Transverse colon (tissue), 4 donors: Measurements from ENCODE around the gene PSMG3. TPM values are rescaled to one million over a fixed set of nuclear protein-coding genes. Genes with fewer than 3 reads are reported as not detected.

Source experiments
- DNase-seq: peaks from one replicate; pipeline ENCODE4 v3.0.0-alpha.2; 2019
- H3K27ac ChIP-seq, 4 donors: fragments of 200-600 bp; sonication (generic); 2 replicates each; pipeline ENCODE4 v1.5.1; 2016 to 2018; ENCODE audit warnings: inconsistent platforms in 4 of 4
- H3K27me3 ChIP-seq: fragments of 200-600 bp; sonication (generic); 2 replicates; pipeline ENCODE4 v1.5.1; 2017; ENCODE audit warnings: inconsistent platforms
- H3K36me3 ChIP-seq, 4 donors: fragments of 200-600 bp; sonication (generic); 2 replicates each; pipeline ENCODE4 v1.5.1; 2017 to 2019; ENCODE audit warnings: inconsistent platforms in 4 of 4
- H3K4me1 ChIP-seq, 4 donors: fragments of 200-600 bp; sonication (generic); 2 replicates each; pipeline ENCODE4 v1.5.1; 2017 to 2020; ENCODE audit warnings: inconsistent platforms in 4 of 4
- H3K4me3 ChIP-seq, 4 donors: fragments of 200-600 bp; sonication (generic); 1 replicate in 1 of 4; 2 replicates in 3 of 4; pipeline versions ENCODE4 v1.5.1 to v1.6.1; 2017 to 2019; ENCODE audit warnings: inconsistent platforms in 4 of 4
- H3K9me3 ChIP-seq, 2 donors: fragments of 200-600 bp; sonication (generic); 2 replicates each; pipeline ENCODE4 v1.5.1; 2017 to 2019; ENCODE audit warnings: inconsistent platforms in 2 of 2
- CTCF ChIP-seq, 5 experiments: fragments of 200-600 bp in 3 of 5; fragments of 450-650 bp in 2 of 5; sonication (generic) in 3 of 5; IDR thresholded peaks; 1 replicate in 2 of 5; 2 replicates in 3 of 5; pipeline ENCODE4 v1.5.1; 2016 to 2017; ENCODE audit warnings: antibody characterized with exemption in 5 of 5, inconsistent platforms in 3 of 5, mild to moderate bottlenecking in 2 of 5, moderate library complexity in 1 of 5
- EP300 ChIP-seq: sonication (generic); formaldehyde crosslinking; IDR thresholded peaks from one replicate; pipeline ENCODE4 v1.6.1; 2017; ENCODE audit warnings: antibody characterized with exemption, low read depth
- POLR2A ChIP-seq: fragments of 450-650 bp; IDR thresholded peaks from one replicate; pipeline ENCODE4 v1.6.1; 2016; ENCODE audit warnings: antibody characterized with exemption, mild to moderate bottlenecking, moderate library complexity
- POLR2AphosphoS5 ChIP-seq, 3 donors: sonication (generic); formaldehyde crosslinking; IDR thresholded peaks; one replicate each; pipeline ENCODE4 v1.6.1; 2016; ENCODE audit warnings: antibody characterized with exemption in 3 of 3
- WGBS, 2 donors: methylation state at CpG; one replicate each; pipeline ENCODE4 v1.1.5; 2018; ENCODE audit warnings: low coverage in 1 of 2; 5-methylcytosine and 5-hydroxymethylcytosine counted together
- in situ Hi-C, 4 donors: fragments of 200-750 bp; cut with MboI; loops; one replicate each; pipeline versions ENCODE4 v1.15.0 to v1.15.1; 2017; ENCODE audit warnings: low sequenced_read_pairs in 3 of 4, low pct_ligation_motif_present in 1 of 4, low pct_unique_long_range_greater_than_20kb in 1 of 4
- intact Hi-C: fragments of 100-400 bp; cut with DNase I; formaldehyde crosslinking; loops from one replicate; pipeline ENCODE4 v1.15.1; 2023; ENCODE audit warnings: low total_unique reads
- total RNA-seq, 4 donors: library from RNA; depleted of rRNA; stranded (reverse); fragments of >200 nt; gene quantifications; one replicate each; pipeline ENCODE4 v1.1.0, GENCODE V29; 2016

Gene PSMG3
- 10 to 100 TPM in 3 of 4 donors, 1 to 10 TPM in 1; 7.1 to 41.9 (median 27.6) TPM for total RNA-seq

GRCh38 chr7:1569833-1570632 is at the start of gene PSMG3:
Gene PSMG3, minus strand, starts transcription at chr7:1570032. Its CDS starts 693 bp downstream, at chr7:1569339.
- no peaks in the 10 kb centered on the region for H3K9me3 ChIP-seq
- peak; percentile 93 for DNase-seq
- TF ChIP-seq EP300: no peak
- peak; percentile 75 to 85 (median 78) for TF ChIP-seq POLR2AphosphoS5 (IDR thresholded peaks at IDR 0.05)
- TF ChIP-seq POLR2A: peak; percentile 81
- TF ChIP-seq CTCF (IDR thresholded peaks at IDR 0.05): peak; percentile 15 to 56 (median 33)
- intact Hi-C loops (no loop called here), in situ Hi-C loops (no loop called here)
- 0% methylated on average over 43 of the region's 95 CpGs; no CpG with 5 or more reads in 1 of the 2 donors for WGBS, 2 donors
- H3K27me3 ChIP-seq: no peaks in the 10 kb centered on the region
- peaks cover 16 to 51% (median 43%) of the 10 kb centered on the region in 4 donors for H3K4me1 ChIP-seq
- H3K4me3 ChIP-seq: peak within 1 kb of the TSS; percentile 78 to 91 (median 82)
- H3K27ac ChIP-seq: peak within 1 kb of the TSS; percentile 93 to 98 (median 97)
- H3K36me3 ChIP-seq: no peaks in the 10 kb centered on the region

- H3K27me3 ChIP-seq: no peaks in the 10 kb centered on the region
- H3K36me3 ChIP-seq: no peaks in the 10 kb centered on the region
- no peak overlapping the region for H3K4me3 ChIP-seq
- WGBS, 2 donors: 93 to 94% methylated on average over 3 of the region's 3 CpGs
- no peak overlapping the region for H3K27ac ChIP-seq
- intact Hi-C loops (no loop called here), in situ Hi-C loops (no loop called here)
- no peak for DNase-seq
- no peaks in the 10 kb centered on the region for H3K9me3 ChIP-seq
- H3K4me1 ChIP-seq: no peaks in the 10 kb centered on the region
- TF ChIP-seq CTCF (IDR thresholded peaks at IDR 0.05): no peak
- TF ChIP-seq EP300: no peak
- no peak for TF ChIP-seq POLR2A
- no peak for TF ChIP-seq POLR2AphosphoS5 (IDR thresholded peaks at IDR 0.05)
Measured at GRCh38 chr7:1618475-1618874, 48.6 kb upstream of the PSMG3 start.

DNA sequence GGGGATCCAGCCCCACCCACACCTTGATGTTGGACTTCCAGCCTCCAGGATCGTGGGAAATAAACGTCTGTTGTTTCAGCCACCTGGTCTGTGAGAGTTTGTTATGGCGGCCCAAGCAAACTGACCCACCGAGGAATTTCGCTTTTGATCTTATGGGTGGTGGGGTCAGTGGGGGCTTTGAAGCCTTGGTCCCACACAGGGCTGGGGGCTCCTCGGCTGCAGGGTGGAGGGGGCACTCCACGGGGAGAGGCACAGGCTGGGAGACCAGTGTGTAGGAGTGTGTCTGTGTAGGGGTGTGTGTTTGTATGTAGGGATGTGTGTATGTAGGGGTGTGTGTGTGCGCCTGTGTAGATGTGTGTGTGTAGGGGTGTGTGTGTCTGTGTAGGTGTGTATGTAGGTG is 48.1 kb upstream of the PSMG3 start:
- no peaks in the 10 kb centered on the region for H3K4me1 ChIP-seq
- intact Hi-C loops (no loop called here), in situ Hi-C loops (no loop called here)
- no peak overlapping the region for H3K27ac ChIP-seq
- no peaks in the 10 kb centered on the region for H3K36me3 ChIP-seq
- H3K9me3 ChIP-seq: no peaks in the 10 kb centered on the region
- no peak overlapping the region for H3K4me3 ChIP-seq
- 78 to 89% methylated on average over 4 to 8 of the region's 8 CpGs for whole genome bisulfite sequencing, 2 donors
- no peak for TF ChIP-seq CTCF (IDR thresholded peaks at IDR 0.05)
- TF ChIP-seq POLR2A: no peak
- no peak for TF ChIP-seq POLR2AphosphoS5 (IDR thresholded peaks at IDR 0.05)
- TF ChIP-seq EP300: no peak
- H3K27me3 ChIP-seq: no peaks in the 10 kb centered on the region
- no peak for DNase-seq

DNA sequence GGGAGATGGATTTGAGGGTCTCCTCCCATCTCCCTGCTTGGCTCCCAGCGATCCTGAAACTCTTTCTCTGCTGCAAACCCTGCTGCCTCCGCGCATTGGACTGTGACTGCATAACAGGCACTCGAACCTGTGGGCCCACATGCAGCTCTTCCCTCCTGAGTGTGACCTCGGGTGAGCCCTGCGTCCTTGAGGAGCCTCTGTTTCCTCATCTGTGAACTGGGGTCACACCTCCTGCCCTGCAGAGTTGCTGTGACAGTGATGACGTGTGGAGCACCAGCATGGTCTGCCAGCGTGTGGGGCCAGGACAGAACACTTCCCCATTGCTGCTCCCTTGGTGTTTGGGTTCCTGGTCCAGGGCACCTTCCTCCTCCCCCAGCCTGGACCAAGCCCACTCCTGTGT is 46.9 kb upstream of the PSMG3 start:
- no peak for TF ChIP-seq POLR2AphosphoS5 (IDR thresholded peaks at IDR 0.05)
- no peak for TF ChIP-seq CTCF (IDR thresholded peaks at IDR 0.05)
- TF ChIP-seq EP300: no peak
- no peak for TF ChIP-seq POLR2A
- in situ Hi-C loops: no loop called here
- H3K27ac ChIP-seq: no peak overlapping the region
- no peaks in the 10 kb centered on the region for H3K36me3 ChIP-seq
- intact Hi-C loops: no loop called here
- no peaks in the 10 kb centered on the region for H3K9me3 ChIP-seq
- H3K27me3 ChIP-seq: no peaks in the 10 kb centered on the region
- no peak for DNase-seq
- 76 to 94% methylated on average over 3 to 8 of the region's 8 CpGs for WGBS, 2 donors
- no peak overlapping the region for H3K4me3 ChIP-seq
- H3K4me1 ChIP-seq: no peaks in the 10 kb centered on the region
